K562 (cell line): ENCODE results near the gene CABP4. TPM values are rescaled to one million over a fixed set of nuclear protein-coding genes. Genes with fewer than 3 reads are reported as not detected.

Source experiments
- ATF1 ChIP-seq, 2 experiments: fragments of 450-650 bp in 1 of 2; IDR thresholded peaks; 2 replicates each; pipeline ENCODE4 v1.6.1; 2016; ENCODE audit warnings: missing compliant biosample characterization in 1 of 2, missing genetic modification characterization in 1 of 2
- BHLHE40 ChIP-seq: IDR thresholded peaks from 2 replicates; pipeline ENCODE4 v1.6.1; 2011; ENCODE audit warnings: low read length, improper control_type of control experiment
- BRCA1 ChIP-seq, 2 experiments: fragments of 450-650 bp in 1 of 2; sonication (generic) in 1 of 2; formaldehyde crosslinking in 1 of 2; IDR thresholded peaks; 2 replicates each; pipeline versions ENCODE4 v1.5.0 to v1.6.1; 2017 to 2020; ENCODE audit warnings: mild to moderate bottlenecking in 1 of 2, missing genetic modification reagents in 1 of 2
- MYNN ChIP-seq, 2 experiments: sonication (generic); formaldehyde crosslinking in 1 of 2; IDR thresholded peaks; 2 replicates each; pipeline versions ENCODE4 v1.5.0 to v1.6.1; 2016 to 2020; ENCODE audit warnings: antibody characterized with exemption in 1 of 2, missing genetic modification reagents in 1 of 2
- NCOR1 ChIP-seq: fragments of 450-650 bp; IDR thresholded peaks from 2 replicates; pipeline ENCODE4 v1.6.1; 2016; ENCODE audit warnings: mild to moderate bottlenecking, moderate library complexity
- NR1H2 ChIP-seq: sonication (generic); formaldehyde crosslinking; IDR thresholded peaks from 2 replicates; pipeline ENCODE4 v1.4.0; 2020; ENCODE audit warnings: mild to moderate bottlenecking, missing genetic modification reagents
- PYGO2 ChIP-seq: fragments of 450-650 bp; IDR thresholded peaks from 2 replicates; pipeline ENCODE4 v1.6.1; 2016; ENCODE audit warnings: mild to moderate bottlenecking, missing genetic modification characterization, moderate library complexity, missing compliant biosample characterization
- RFX7 ChIP-seq: fragments of 250-450 bp; sonication (Bioruptor Pico); IDR thresholded peaks from 2 replicates; pipeline ENCODE4 v1.5.1; 2021; ENCODE audit warnings: mild to moderate bottlenecking
- SMAD2 ChIP-seq: fragments of 150-350 bp; IDR thresholded peaks from 2 replicates; pipeline ENCODE4 v1.6.1; 2014; ENCODE audit warnings: low read depth, mild to moderate bottlenecking, low read length
- SP1 ChIP-seq: sonication (generic); formaldehyde crosslinking; IDR thresholded peaks from 2 replicates; pipeline ENCODE4 v1.8.1; 2022; ENCODE audit warnings: mild to moderate bottlenecking, missing genetic modification reagents
- TCF3 ChIP-seq: sonication (generic); formaldehyde crosslinking; IDR thresholded peaks from 2 replicates; pipeline ENCODE4 v1.4.0; 2020; ENCODE audit warnings: mild to moderate bottlenecking, missing genetic modification reagents
- XRCC4 ChIP-seq: IDR thresholded peaks from one replicate; pipeline ENCODE4 v1.6.1; 2011; ENCODE audit not compliant: insufficient read depth, insufficient read length; ENCODE audit errors: extremely low read depth
- ZKSCAN1 ChIP-seq: fragments of 150-350 bp; IDR thresholded peaks from 2 replicates; pipeline ENCODE4 v1.6.1; 2016; ENCODE audit warnings: low read depth, low read length
- ZNF780A ChIP-seq: fragments of 250-450 bp; sonication (Bioruptor Pico); IDR thresholded peaks from 2 replicates; pipeline ENCODE4 v1.5.0; 2021; ENCODE audit warnings: mild to moderate bottlenecking
- polyA plus RNA-seq, 8 experiments: library from polyadenylated mRNA; depleted of rRNA in 4 of 8; stranded (reverse) in 5 of 8; unstranded in 3 of 8; fragments of >200 nt; fragmentation: Nextera tagmentation in 2 of 8; fragmentation: Illumina TruSeq in 1 of 8; extraction: Ambion mirVana in 2 of 8; extraction: Trizol in 1 of 8; gene quantifications; 2 replicates each; pipeline versions ENCODE4 v1.2.1 to v1.2.3, GENCODE V29; 2011 to 2014; ENCODE audit warnings: inconsistent platforms in 1 of 8, missing spikeins in 1 of 8
- total RNA-seq, 7 experiments: library from RNA; depleted of rRNA in 6 of 7; stranded (reverse); fragments of >200 nt in 6 of 7; fragmentation: Illumina TruSeq in 2 of 7; extraction: Trizol in 2 of 7; gene quantifications; 2 replicates each; pipeline versions ENCODE4 v1.2.1 to v1.2.3, GENCODE V29; 2011 to 2021; ENCODE audit warnings: low replicate concordance in 1 of 7
- TF ChIP-seq, protein P1 (sequence below): sonication (generic); formaldehyde crosslinking; IDR thresholded peaks from 2 replicates; pipeline ENCODE4 v1.8.0; 2023; ENCODE audit warnings: missing genetic modification reagents, mild to moderate bottlenecking, borderline replicate concordance
- TF ChIP-seq, protein P2 (sequence below): fragments of 450-650 bp; formaldehyde crosslinking; IDR thresholded peaks from 2 replicates; pipeline ENCODE4 v1.4.0; 2020; ENCODE audit warnings: mild to moderate bottlenecking
- TF ChIP-seq, protein P3 (sequence below): sonication (generic); formaldehyde crosslinking; IDR thresholded peaks from 2 replicates; pipeline ENCODE4 v1.8.1; 2023; ENCODE audit warnings: mild to moderate bottlenecking, missing genetic modification reagents
- TF ChIP-seq, protein P4 (sequence below): fragments of 250-450 bp; sonication (Bioruptor Pico); IDR thresholded peaks from 2 replicates; pipeline ENCODE4 v1.5.0; 2021

The CABP4 gene
- total and polyA plus RNA-seq, 9 of the 15 experiments (the other 6 are each of a cell fraction or from before 2014, with no cell fraction given), result 0.11 TPM; not detected in 8

DNA sequence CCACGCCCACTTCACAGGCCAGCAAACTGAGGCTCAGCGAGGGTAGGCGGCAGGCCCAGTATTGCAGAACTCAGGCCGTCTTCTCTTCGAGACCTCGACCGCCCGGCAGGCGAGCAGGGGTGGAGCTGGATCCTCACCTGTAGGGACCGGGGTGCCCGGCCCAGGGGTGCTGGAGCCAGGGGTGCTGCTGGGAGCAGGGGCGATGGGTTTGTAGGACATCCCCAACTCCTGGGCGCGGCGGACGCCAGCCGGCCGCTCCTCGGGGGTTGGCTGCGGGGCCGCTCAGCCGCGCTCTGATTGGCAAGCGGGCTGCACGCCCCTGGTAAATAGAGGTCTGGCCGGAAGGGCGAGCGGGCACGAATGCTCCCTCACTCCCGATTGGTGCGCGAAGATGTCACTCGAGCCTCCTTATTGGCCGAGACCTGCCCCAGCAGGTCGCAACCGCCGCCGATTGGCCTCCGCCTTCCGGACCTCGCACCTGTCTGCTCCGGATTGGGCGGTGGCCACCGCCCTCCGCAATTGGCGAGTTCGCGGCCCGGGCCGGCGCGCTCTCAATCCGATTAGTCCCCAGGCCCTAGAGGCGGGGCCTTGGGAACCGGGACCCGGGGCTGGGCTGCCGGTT lies 52.8 kb downstream of the CABP4 start, which contains the start of gene CDK2AP2 (continued):
- TF ChIP-seq, protein P1, sequence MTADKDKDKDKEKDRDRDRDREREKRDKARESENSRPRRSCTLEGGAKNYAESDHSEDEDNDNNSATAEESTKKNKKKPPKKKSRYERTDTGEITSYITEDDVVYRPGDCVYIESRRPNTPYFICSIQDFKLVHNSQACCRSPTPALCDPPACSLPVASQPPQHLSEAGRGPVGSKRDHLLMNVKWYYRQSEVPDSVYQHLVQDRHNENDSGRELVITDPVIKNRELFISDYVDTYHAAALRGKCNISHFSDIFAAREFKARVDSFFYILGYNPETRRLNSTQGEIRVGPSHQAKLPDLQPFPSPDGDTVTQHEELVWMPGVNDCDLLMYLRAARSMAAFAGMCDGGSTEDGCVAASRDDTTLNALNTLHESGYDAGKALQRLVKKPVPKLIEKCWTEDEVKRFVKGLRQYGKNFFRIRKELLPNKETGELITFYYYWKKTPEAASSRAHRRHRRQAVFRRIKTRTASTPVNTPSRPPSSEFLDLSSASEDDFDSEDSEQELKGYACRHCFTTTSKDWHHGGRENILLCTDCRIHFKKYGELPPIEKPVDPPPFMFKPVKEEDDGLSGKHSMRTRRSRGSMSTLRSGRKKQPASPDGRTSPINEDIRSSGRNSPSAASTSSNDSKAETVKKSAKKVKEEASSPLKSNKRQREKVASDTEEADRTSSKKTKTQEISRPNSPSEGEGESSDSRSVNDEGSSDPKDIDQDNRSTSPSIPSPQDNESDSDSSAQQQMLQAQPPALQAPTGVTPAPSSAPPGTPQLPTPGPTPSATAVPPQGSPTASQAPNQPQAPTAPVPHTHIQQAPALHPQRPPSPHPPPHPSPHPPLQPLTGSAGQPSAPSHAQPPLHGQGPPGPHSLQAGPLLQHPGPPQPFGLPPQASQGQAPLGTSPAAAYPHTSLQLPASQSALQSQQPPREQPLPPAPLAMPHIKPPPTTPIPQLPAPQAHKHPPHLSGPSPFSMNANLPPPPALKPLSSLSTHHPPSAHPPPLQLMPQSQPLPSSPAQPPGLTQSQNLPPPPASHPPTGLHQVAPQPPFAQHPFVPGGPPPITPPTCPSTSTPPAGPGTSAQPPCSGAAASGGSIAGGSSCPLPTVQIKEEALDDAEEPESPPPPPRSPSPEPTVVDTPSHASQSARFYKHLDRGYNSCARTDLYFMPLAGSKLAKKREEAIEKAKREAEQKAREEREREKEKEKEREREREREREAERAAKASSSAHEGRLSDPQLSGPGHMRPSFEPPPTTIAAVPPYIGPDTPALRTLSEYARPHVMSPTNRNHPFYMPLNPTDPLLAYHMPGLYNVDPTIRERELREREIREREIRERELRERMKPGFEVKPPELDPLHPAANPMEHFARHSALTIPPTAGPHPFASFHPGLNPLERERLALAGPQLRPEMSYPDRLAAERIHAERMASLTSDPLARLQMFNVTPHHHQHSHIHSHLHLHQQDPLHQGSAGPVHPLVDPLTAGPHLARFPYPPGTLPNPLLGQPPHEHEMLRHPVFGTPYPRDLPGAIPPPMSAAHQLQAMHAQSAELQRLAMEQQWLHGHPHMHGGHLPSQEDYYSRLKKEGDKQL (CRISPR knock-in tag), result no peak
- TF ChIP-seq SMAD2 (no peak), NR1H2 (CRISPR knock-in tag) (no peak), XRCC4 (no peak), ZKSCAN1 (no peak), BHLHE40 (peak; percentile 48; the same call in 1 of the 2 replicates), ZNF780A (CRISPR knock-in tag) (no peak), ATF1 (CRISPR knock-in tag; IDR thresholded peaks at IDR 0.05) (no peak), ATF1 (tag; IDR thresholded peaks at IDR 0.05) (no peak), PYGO2 (no peak), NCOR1 (no peak), MYNN (IDR thresholded peaks at IDR 0.05) (no peak), MYNN (CRISPR knock-in tag; IDR thresholded peaks at IDR 0.05) (no peak), BRCA1 (IDR thresholded peaks at IDR 0.05) (no peak), BRCA1 (CRISPR knock-in tag; IDR thresholded peaks at IDR 0.05) (no peak), RFX7 (CRISPR knock-in tag) (no peak), TCF3 (no peak), SP1 (CRISPR knock-in tag) (peak; percentile 90)
- TF ChIP-seq, protein P2, sequence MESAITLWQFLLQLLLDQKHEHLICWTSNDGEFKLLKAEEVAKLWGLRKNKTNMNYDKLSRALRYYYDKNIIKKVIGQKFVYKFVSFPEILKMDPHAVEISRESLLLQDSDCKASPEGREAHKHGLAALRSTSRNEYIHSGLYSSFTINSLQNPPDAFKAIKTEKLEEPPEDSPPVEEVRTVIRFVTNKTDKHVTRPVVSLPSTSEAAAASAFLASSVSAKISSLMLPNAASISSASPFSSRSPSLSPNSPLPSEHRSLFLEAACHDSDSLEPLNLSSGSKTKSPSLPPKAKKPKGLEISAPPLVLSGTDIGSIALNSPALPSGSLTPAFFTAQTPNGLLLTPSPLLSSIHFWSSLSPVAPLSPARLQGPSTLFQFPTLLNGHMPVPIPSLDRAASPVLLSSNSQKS (CRISPR knock-in tag), result no peak
- TF ChIP-seq, protein P3, sequence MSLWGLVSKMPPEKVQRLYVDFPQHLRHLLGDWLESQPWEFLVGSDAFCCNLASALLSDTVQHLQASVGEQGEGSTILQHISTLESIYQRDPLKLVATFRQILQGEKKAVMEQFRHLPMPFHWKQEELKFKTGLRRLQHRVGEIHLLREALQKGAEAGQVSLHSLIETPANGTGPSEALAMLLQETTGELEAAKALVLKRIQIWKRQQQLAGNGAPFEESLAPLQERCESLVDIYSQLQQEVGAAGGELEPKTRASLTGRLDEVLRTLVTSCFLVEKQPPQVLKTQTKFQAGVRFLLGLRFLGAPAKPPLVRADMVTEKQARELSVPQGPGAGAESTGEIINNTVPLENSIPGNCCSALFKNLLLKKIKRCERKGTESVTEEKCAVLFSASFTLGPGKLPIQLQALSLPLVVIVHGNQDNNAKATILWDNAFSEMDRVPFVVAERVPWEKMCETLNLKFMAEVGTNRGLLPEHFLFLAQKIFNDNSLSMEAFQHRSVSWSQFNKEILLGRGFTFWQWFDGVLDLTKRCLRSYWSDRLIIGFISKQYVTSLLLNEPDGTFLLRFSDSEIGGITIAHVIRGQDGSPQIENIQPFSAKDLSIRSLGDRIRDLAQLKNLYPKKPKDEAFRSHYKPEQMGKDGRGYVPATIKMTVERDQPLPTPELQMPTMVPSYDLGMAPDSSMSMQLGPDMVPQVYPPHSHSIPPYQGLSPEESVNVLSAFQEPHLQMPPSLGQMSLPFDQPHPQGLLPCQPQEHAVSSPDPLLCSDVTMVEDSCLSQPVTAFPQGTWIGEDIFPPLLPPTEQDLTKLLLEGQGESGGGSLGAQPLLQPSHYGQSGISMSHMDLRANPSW, result peak; percentile 91; the same call in 1 of the 2 replicates
- TF ChIP-seq, protein P4, sequence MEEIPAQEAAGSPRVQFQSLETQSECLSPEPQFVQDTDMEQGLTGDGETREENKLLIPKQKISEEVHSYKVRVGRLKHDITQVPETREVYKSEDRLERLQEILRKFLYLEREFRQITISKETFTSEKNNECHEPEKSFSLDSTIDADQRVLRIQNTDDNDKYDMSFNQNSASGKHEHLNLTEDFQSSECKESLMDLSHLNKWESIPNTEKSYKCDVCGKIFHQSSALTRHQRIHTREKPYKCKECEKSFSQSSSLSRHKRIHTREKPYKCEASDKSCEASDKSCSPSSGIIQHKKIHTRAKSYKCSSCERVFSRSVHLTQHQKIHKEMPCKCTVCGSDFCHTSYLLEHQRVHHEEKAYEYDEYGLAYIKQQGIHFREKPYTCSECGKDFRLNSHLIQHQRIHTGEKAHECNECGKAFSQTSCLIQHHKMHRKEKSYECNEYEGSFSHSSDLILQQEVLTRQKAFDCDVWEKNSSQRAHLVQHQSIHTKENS, result no peak
